H1 (cell line): Measurements from ENCODE around the gene PKD1L1. TPM values are rescaled to one million over a fixed set of nuclear protein-coding genes. Genes with fewer than 3 reads are reported as not detected.

ENCODE experiments used
- CEBPB ChIP-seq: IDR thresholded peaks from 2 replicates; pipeline ENCODE4 v1.6.1; 2012; ENCODE audit warnings: low read depth, low read length
- CTBP2 ChIP-seq: IDR thresholded peaks from 2 replicates; pipeline ENCODE4 v1.7.0; 2011; ENCODE audit warnings: borderline replicate concordance, mild to moderate bottlenecking, moderate library complexity, mixed read lengths, low read length; ENCODE audit not compliant: insufficient read depth, insufficient read length
- EP300 ChIP-seq, 2 experiments: IDR thresholded peaks; 1 replicate in 1 of 2; 2 replicates in 1 of 2; pipeline ENCODE4 v1.6.1; 2011 to 2012; ENCODE audit warnings: low read depth in 2 of 2, low read length in 2 of 2, mild to moderate bottlenecking in 2 of 2, borderline replicate concordance in 1 of 2, inconsistent platforms in 1 of 2, moderate library complexity in 1 of 2
- GTF2F1 ChIP-seq: IDR thresholded peaks from 2 replicates; pipeline ENCODE4 v1.6.1; 2012; ENCODE audit warnings: low read depth, low read length, improper control_type of control experiment, borderline replicate concordance
- KDM4A ChIP-seq: IDR thresholded peaks from one replicate; pipeline ENCODE4 v1.7.1; 2012; ENCODE audit warnings: low read depth, mild to moderate bottlenecking, moderate library complexity, low read length, inconsistent platforms; ENCODE audit not compliant: severe bottlenecking
- MAX ChIP-seq: IDR thresholded peaks from 2 replicates; pipeline ENCODE4 v1.6.1; 2012; ENCODE audit warnings: inconsistent platforms
- NRF1 ChIP-seq: IDR thresholded peaks from 2 replicates; pipeline ENCODE4 v1.6.1; 2011; ENCODE audit warnings: mild to moderate bottlenecking, low read depth, low read length, improper control_type of control experiment
- POU5F1 ChIP-seq: IDR thresholded peaks from 2 replicates; pipeline ENCODE4 v1.6.1; 2011; ENCODE audit warnings: low read depth, mild to moderate bottlenecking, low read length, moderate library complexity
- RBBP5 ChIP-seq: IDR thresholded peaks from 2 replicates; pipeline ENCODE4 v1.7.1; 2012; ENCODE audit warnings: low read depth, mild to moderate bottlenecking, inconsistent platforms, low read length, moderate library complexity, borderline replicate concordance
- SIRT6 ChIP-seq: IDR thresholded peaks from one replicate; pipeline ENCODE4 v1.7.1; 2012; ENCODE audit warnings: low read length, inconsistent platforms
- SP2 ChIP-seq: IDR thresholded peaks from 2 replicates; pipeline ENCODE4 v1.6.1; 2012; ENCODE audit warnings: mild to moderate bottlenecking, low read length, inconsistent platforms
- SP4 ChIP-seq: IDR thresholded peaks from 2 replicates; pipeline ENCODE4 v1.6.1; 2012; ENCODE audit warnings: low read length, inconsistent platforms
- YY1 ChIP-seq: IDR thresholded peaks from 2 replicates; pipeline ENCODE4 v1.6.1; 2011; ENCODE audit warnings: low read depth, mild to moderate bottlenecking, low read length
- polyA plus RNA-seq, 7 experiments: library from polyadenylated mRNA; depleted of rRNA in 3 of 7; stranded (reverse) in 5 of 7; unstranded in 2 of 7; fragments of >200 nt in 5 of 7; fragments of 200-250 nt in 2 of 7; gene quantifications; 1 replicate in 5 of 7; 2 replicates in 1 of 7; 4 replicates in 1 of 7; pipeline versions ENCODE4 v1.2.1 to v1.2.3, GENCODE V29; 2011 to 2013; ENCODE audit warnings: missing spikeins in 2 of 7, mixed read lengths in 2 of 7
- total RNA-seq: library from RNA; stranded (reverse); fragmentation: NEBNext Ultra II Directional; extraction: Animal tissue kit (Norgen Biotek cat#: 25700); gene quantifications from 2 replicates; pipeline ENCODE4 v1.2.1, GENCODE V29; 2021
- TF ChIP-seq, protein P1 (sequence below): IDR thresholded peaks from 2 replicates; pipeline ENCODE4 v1.6.1; 2011; ENCODE audit warnings: low read length, improper control_type of control experiment
- TF ChIP-seq, protein P2 (sequence below): IDR thresholded peaks from 2 replicates; pipeline ENCODE4 v1.6.1; 2012; ENCODE audit warnings: inconsistent platforms

The PKD1L1 gene
- total and polyA plus RNA-seq, 2 of the 8 experiments (the other 6 are each of a cell fraction or from before 2014, with no cell fraction given): 0.22 to 0.35 TPM

GRCh38 chr7:47991741-47992311 lies 43.6 kb upstream of the PKD1L1 start (continued):
- no peak for TF ChIP-seq KDM4A
- TF ChIP-seq CEBPB: no peak
- TF ChIP-seq RBBP5: no peak
- 0 out of 2 replicates have a peak, but pooled peaks have one; percentile 52 for TF ChIP-seq SP4
- no peak for TF ChIP-seq CTBP2
- no peak for TF ChIP-seq POU5F1
- TF ChIP-seq GTF2F1: no peak
- peak; percentile 78 for TF ChIP-seq MAX
- TF ChIP-seq, protein P1, sequence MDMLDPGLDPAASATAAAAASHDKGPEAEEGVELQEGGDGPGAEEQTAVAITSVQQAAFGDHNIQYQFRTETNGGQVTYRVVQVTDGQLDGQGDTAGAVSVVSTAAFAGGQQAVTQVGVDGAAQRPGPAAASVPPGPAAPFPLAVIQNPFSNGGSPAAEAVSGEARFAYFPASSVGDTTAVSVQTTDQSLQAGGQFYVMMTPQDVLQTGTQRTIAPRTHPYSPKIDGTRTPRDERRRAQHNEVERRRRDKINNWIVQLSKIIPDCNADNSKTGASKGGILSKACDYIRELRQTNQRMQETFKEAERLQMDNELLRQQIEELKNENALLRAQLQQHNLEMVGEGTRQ: no peak
- no peak for TF ChIP-seq SIRT6
- TF ChIP-seq NRF1: no peak
- TF ChIP-seq, protein P2, sequence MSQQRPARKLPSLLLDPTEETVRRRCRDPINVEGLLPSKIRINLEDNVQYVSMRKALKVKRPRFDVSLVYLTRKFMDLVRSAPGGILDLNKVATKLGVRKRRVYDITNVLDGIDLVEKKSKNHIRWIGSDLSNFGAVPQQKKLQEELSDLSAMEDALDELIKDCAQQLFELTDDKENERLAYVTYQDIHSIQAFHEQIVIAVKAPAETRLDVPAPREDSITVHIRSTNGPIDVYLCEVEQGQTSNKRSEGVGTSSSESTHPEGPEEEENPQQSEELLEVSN: peak; percentile 35; the same call in 1 of the 2 replicates
- TF ChIP-seq SP2: no peak
- TF ChIP-seq EP300 (IDR thresholded peaks at IDR 0.05; ENCODE audit: borderline replicate concordance in 1 of 2, low read depth in 2 of 2, low read length in 2 of 2): no peak; a peak in 1 of 3 replicates
- TF ChIP-seq YY1: peak; percentile 75
